NCI-H345 (cell line): Measurements from ENCODE around the gene RNF6.

Experiments
- DNase-seq: peaks from one replicate; lab custom pipeline; 2025; lab: John Stamatoyannopoulos, UW

Gene RNF6

DNA sequence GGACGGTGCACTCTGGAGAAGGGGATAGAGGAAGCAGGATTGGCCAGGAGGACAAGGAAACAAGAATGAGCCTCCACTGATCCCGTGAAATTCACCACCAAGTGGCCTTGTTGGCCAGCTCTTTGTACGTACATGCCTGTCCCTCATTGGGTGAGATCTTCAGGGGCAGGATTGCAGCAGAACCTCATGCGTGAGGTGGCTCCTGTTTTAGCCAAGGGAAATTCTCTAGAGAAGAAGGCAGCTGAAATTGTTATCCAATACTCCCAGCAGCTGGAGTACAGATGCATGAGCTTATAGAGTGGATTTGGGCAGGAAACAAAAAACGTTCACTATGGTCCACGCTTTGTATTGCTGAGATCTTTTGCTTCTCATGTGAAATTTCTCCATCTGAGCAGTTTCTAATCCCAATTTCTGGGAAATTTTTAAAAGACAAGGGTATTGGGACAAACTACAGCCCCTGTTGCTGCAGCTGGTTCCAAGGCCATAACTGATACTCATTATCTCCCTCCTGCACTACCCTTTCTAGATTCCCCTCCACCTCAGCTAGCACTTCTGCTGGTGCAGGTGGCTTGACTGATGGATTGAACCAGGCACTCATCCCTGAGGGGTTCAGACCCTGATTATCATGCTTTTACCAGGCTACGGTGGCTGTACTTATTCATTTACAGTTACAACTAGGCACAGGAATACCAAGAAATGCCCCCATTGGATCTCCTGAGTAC, 3.9 kb upstream of the RNF6 start:
- DNase-seq, result no peak

DNA sequence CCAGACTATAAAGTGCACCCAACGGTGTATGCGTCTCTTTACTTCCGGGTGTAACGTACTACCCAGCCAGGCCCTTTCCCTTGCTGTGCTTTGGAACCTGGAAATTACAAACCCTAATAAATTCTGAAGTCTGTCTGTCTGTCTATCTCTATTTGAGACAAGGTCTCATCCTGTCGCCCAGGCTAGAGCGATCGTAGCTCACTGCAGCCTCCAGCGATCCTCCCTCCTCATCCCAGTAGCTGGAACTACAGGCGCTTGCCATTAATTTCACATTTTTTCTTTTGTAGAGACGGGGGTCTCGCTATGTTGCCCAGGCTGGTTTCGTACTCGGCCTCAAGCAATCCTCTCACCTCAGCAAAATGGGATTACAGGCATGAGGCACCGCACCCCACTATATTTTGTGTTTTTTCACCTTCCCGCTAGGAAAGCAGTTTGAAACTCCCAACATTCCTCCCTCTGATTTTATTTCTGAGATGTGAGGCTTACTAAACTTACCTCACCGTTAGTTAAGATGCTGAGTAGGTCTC, 469 bp upstream of the RNF6 start:
- DNase-seq, result no peak

DNA sequence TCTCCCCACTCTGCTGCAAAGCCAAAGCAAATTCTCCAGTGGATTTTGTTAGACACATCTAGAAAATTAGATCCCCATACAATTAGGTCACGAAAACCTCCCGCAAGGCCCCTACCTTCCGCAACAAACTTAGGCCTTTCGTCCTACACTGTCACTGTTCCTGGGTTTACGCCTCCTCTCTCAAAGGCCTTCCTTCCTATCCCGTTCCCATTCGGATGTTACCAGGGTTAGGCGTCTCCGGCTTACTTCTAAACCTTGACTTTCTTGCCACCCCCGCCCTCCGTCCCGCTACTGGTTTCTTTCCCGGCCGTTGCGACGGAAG, 754 bp downstream of the RNF6 start:
- peak; percentile 63 for DNase-seq

DNA sequence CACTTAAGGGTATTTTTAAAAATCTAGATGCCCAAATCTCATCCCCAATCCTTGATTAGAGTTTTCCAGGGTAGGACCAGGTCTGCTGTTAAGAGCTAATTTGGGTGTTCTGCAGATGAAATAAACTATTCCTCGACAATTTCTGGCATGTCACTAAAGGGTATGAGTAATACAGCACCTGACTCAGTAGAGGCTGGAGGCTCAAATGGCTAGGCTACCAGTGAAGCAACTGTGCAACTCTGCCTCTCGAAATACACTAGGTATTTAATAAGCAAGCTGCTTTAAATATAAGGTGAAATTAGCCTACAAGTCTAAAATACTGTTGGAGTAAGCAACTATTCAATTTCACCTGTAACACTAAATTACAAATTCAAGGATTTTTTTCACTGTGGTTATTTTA, 1.5 kb downstream of the RNF6 start:
- no peak for DNase-seq

DNA sequence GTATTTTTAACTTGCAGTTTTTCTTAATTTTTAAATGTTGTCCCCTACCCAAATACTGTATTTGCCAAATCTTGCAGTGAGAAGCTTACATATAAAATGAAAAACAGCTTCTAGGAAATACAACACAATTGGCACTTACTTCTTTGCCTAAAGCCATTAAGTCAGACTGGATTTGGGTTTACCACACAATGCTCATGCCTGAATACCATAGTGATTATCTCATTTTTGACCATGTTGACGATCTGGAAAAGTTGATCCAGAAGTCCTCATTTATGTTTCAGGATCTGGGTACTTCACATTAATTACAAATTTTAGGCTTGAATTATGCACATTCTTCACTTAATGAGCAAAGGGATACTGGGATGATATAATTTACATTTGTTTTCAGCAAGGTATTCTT, 2.4 kb downstream of the RNF6 start:
- no peak for DNase-seq

DNA sequence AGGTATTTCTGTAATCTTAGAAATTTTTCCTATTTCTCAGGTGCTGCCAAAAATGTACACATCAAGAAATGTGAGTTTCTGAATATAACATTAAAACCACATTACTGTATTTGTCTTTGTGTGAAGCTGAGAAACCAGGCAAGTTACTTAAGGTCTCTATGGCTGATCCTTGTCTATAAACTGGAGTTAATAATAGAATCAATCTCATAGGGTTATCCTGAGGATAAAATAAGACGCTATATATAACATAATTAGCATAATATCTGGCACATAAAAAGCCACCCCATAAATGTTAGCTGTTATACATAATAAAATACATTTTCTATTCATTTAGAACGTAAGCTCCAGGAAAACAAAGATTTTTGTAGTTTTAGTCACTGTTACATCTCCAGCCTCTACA, 6.1 kb downstream of the RNF6 start:
- DNase-seq, result no peak

DNA sequence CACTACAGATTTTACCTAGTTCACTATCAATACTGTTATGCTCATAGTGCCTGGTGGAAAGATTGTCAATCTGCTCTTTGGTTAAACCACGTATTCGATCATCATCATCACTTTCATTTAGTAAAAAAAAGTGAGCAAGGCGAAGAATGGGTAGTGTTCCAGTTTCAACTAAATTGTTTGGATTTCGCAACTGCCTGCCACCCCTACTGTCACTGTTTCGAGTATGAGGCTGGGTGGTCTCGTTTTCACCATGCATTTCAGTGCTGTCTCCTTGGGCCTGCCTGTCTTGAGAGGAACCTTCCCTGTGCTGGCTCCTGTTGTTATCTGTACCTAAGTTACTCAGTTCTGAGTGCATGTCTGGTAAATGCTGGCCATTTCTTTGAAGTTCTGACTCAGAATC, 8.1 kb downstream of the RNF6 start:
- no peak for DNase-seq

DNA sequence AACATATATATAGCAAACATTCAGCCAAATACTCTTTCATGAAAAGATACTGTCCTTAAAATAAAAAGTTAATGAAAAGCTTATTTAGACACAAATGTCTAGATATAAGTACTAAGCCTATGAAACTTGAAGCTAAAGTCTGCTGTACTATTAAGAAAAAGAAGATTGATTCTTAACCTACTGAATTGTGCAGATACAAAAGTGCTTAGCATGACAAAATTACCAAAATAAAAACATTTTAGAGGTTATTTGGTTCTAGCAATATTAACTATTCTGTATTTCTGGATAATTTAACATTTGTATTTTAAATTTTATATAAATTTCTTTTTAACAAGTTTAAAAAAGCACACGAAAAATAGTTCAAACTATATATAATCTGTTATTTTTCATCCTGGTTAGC, 8.8 kb downstream of the RNF6 start:
- DNase-seq, result no peak

DNA sequence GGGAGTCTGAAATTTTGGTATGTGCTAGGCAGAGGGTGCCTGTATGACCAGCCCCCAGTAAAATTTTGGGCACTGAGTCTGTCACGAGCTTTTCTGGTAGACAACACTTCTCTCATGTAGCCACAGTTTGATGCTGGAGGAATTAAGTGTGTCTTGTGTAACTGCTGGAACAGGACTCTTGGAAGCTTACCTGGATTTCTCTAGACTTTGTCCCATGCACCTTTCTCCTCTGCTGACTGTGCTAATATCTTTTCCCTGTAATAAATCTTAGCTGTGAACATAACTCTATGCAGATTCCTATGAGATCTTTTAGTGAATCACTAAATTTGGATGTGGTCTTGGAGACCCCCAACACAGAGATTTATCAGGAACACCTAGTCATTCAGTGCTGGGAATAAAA, 13.8 kb downstream of the RNF6 start:
- DNase-seq, result no peak

DNA sequence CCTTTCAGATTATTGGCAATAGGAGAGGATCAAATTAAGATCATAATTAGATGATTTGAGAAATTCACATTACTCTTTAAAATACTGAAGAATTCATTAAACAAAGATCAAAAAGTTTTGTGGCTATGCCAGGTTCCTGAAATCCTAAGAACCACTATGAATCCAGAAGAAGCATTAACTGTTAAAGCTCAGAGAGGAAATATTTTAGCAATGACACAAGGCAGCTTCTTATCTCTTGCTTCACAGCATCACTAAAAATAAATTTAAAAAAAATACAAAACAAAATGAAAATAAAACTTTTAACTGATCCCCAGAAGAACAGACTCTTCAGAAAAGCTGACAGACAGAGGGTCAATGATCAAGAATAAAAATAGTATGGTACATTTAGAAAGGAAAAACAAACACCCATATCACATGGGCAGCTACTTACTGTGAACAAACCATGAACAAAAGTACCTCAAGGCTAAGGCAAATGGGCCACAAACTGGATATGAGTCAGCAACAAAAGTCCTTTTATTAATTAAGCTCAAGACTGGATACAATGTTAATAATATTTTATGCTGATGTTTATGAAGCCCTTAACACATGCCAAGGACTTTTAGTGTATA, 19.6 kb downstream of the RNF6 start:
- no peak for DNase-seq

DNA sequence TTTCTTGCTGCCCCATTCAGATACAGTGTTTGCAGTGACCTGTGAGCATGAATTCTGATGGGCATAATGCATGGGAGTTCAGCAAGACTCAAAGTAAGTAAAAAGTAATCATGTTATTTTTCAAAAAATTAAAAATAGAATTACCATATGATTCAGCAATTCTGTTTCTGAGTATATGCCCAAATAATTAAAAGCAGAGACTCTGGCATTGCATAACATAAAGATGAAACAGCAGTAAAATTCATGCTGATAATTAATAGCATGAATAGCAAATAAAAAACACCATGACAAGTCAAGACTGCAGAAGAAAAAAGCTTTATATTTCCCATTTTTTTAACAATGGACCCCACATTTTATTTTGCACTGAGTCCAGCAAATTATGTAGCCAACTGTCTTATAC, 21.3 kb downstream of the RNF6 start:
- no peak for DNase-seq

DNA sequence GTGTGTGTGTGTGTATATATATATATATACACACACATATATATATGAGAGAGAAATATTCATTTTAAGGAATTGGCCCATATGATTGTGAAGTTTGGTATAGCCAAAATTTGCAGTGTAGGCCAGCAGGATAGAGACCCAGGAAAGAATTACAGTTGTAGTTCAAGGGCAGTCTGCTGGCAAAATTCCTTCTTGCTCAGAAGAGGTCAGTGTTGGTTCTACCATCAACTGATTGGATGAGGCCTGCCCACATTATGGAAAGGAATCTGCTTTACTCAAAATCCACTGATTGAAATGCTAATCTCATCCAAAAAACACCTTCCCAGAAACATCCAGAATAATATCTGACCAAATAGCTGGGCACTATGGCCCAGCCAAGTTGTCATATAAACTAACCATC, 24.0 kb downstream of the RNF6 start:
- no peak for DNase-seq

DNA sequence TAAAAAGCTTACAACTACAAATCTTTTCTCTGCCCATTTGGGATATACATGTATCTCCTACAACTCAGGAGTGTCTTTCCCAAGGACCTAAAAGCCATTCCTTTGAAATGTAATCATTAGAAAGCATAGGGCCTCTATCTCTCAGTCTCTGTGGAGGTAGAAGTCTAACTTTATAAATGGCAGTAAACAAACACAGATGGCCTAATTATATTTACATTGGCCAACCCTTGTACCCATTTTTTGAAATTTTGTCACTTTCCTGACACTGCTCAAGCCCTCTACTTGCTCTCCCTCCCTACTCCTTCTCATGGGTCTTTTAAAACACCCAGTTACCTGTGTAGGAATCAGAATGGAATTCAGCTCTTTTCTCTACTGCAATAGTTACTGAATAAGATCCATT, 24.8 kb downstream of the RNF6 start:
- no peak for DNase-seq

DNA sequence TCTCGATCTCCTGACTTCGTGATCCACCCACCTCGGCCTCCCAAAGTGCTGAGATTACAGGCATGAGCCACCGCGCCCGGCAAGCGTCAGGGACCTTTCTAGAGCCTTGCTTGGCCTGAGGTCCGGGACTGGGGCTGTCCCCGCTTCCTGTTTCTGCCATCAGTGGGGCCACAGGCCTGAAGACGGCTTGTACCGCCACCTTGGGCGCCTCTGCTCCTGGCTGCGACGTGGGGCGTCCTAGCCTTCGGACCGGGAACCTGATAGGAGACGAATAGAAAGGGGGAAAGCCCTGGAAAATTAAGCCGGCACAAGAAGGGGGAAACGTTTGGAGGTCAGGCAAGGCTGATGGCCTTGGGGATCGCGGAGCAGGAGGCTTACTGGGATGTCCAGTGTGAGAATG, 35.1 kb downstream of the RNF6 start:
- DNase-seq, result no peak

DNA sequence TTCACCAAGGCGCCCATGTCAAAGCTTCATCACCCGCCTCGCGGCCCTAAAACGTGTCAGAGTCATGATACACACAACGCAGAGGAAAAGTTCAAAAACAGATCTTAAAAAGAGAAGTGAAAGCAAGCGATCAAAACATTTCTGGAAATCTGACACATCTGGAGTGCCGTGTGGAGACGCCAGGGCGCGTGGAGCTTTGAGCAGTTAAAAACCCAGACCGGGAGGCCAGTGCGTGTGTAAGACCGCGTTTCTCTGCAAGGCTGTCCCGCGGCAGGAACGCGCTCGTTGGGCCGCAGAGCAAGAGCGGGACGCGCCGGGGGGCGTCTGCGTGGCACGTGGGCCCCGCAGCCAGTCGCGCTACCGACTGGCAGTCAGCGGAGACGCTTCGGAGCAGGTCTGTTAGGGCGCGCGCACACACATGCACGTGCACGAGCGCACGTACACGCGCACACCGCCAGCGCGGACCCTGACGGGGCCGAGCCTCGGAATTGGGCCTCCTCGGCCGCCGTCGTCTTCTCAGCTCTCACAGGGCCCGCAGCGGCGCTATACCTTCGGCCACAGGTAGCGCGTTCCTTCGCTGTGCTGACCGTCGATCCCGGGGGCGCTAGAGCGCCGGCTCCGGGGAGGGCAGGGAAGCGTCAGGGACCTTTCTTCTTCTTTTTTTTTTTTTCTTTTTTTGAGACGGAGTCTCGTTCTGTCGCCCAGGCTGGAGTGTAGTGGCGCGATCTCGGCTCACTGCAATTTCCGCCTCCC, 35.8 kb downstream of the RNF6 start:
- DNase-seq, result peak; percentile 87

DNA sequence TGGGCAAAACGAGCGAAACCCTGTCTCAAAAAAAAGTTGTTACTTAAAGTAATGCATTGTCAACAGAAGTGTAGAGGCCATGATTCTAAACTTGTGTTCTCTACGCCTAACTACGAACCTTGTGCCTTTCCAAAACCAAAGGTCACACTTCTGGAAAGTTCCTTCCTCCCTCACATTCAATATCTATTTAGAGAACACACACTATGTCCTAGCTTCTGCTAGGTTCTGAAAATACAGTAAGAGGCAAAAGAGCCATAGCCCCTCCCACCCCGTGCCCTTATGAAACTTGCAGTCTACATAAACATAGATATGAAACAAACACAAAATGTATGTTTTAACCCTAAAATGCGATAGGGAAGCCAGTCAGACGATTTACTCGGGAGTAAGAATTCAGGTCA, 36.4 kb downstream of the RNF6 start:
- no peak for DNase-seq

DNA sequence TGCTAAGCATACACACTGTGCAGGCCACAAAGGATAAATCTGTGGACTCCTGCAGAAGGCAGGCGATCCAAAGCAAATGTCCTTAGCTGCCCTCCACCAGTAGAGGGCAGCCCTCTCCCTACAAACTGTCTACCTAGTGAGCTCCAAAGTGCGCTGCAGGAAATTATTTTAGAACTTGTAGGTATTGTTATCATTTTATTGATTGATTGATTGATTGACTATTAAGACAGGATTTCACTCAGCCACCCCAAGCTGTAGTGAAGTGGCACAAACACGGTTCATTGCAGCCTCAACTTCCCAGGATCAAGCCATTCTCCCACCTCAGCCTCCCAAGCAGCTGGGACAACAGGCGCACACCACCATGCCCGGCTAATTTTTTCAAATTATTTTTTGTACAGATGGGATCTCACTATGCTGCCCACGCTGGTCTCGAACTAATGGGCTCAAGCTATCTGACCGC, 37.3 kb downstream of the RNF6 start:
- DNase-seq, result peak; percentile 72

DNA sequence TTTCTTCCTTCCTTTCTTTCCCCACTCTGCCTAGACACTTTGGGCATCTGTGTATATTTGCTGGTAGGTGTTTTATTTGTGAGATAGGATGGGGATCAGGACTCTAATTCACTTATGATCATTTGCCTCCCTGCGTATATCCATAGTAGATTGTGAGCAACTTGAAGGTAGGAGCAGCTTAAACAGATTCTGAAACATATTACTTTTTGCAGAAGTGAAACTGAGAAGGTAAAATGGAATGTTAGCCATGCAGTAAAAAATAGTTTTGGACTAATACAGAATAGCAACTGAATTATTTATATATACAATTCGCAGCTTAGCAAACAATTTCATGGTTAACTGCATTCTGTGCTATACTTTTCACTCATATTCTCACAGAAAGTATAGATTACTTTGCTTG, 38.7 kb downstream of the RNF6 start:
- no peak for DNase-seq

DNA sequence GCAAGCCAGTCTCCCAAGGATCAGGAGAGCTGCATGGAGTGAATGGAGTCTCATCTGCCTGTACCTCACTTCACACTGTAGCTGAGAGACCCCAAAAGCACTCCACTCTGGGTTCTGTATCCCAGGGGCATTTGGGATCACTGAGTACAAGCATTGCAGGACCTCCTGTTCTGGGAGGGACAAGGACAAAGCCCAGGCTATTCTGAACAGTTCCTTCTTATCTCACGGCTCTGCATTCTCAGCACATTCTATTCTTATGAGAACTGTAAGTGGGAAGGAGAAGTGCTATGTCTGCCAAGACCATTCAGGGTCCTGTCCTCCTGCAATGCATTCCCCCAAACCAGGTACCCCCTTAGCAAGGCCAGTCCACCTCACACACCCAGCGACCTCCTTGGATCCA, 42.8 kb downstream of the RNF6 start:
- DNase-seq, result no peak

DNA sequence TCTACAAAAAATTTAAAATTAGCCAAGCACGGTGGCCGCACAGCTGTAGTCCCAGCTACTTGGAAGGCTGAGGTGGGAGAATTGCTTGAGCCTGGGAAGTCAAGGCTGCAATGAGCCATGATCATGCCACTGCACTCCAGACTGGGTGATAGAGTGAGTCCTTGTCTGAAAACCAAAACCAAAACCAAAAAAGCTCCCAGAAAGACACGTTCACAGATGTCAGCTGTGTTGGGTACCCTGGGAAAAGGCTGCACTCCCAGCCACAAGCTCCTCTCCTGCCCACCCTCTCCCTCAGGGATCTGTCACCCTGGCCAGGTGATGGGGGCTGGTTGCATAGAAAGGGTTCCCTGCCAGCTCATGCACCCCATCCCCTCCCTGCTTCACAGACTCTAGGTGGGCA, 53.3 kb downstream of the RNF6 start:
- no peak for DNase-seq

DNA sequence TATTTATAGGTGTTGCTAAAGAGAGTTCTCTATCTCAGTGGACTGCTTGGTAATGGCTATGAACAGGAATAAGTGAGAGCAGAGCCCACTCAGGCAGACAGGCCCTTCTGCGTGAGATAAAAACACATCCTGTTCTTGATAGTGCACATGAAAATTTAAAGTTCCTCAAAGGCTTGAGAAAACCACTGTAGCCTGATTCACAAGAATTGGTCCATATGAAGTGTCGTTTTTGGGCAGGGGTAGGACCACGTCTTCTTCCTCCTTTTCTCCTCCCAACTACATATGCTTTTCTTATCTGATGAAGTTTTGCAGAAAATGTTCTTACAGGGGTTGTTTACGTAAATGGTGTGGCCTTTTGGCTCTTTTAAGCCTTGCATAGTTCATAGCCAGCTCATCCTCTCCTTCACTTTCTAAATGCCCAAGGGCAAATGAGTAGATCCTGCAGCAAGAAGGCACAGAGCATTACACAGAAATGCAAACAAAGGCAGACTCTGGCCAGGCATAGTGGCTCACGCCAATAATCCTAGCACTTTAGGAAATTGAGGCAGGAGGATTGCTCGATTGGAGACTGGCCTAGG, 53.8 kb downstream of the RNF6 start:
- DNase-seq, result no peak

DNA sequence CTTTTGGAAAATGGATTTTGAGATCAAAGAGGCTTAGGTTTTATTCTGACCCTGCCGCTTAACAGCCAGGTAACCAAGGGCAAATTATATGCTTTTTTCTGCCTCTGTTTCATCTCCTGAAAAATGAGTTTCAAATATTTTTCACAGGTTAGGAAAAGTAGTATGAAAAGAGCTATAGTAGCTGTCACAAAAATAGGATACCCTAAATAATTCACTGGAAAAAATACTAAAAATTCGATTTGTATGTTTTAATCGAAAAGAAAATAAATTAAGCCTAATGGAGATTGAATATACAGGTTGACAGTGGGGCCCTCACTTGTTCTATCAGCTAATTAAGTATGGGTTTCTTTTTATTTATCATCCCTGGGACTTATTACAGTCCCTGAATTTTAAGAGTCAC, 58.3 kb downstream of the RNF6 start:
- DNase-seq, result no peak
